Measurements from ENCODE around the gene KBTBD4.

KBTBD4 gene

GRCh38 chr11:47523490-47524225 lies 55.1 kb downstream of the KBTBD4 start:
- no peak for DNase-seq
